Esophagus muscularis mucosa (tissue), 4 donors: ENCODE results near the gene ENOX1. TPM values are rescaled to one million over a fixed set of nuclear protein-coding genes. Genes with fewer than 3 reads are reported as not detected.

Experiments
- DNase-seq: peaks from one replicate; pipeline ENCODE4 v3.0.0-alpha.2; 2017; ENCODE audit errors: extremely low spot score
- H3K27ac ChIP-seq, 4 donors: fragments of 200-600 bp; sonication (generic); replicated peaks in 1 of 4; 1 replicate in 3 of 4; 2 replicates in 1 of 4; pipeline ENCODE4 v1.5.1; 2016 to 2019; ENCODE audit warnings: mild to moderate bottlenecking in 1 of 4
- H3K27me3 ChIP-seq, 4 donors: fragments of 200-600 bp; sonication (generic); one replicate each; pipeline versions ENCODE4 v1.5.1 to v1.6.0; 2016 to 2019
- H3K36me3 ChIP-seq, 4 donors: fragments of 200-600 bp; sonication (generic); one replicate each; pipeline ENCODE4 v1.5.1; 2016 to 2019
- H3K4me1 ChIP-seq, 4 donors: fragments of 200-600 bp; sonication (generic); one replicate each; pipeline ENCODE4 v1.5.1; 2016 to 2019
- H3K4me3 ChIP-seq, 4 donors: fragments of 200-600 bp; sonication (generic); 1 replicate in 2 of 4; 2 replicates in 2 of 4; pipeline ENCODE4 v1.5.1; 2016 to 2019; ENCODE audit warnings: mild to moderate bottlenecking in 4 of 4, moderate library complexity in 1 of 4
- H3K9me3 ChIP-seq, 4 donors: fragments of 200-600 bp; sonication (generic); 1 replicate in 3 of 4; 2 replicates in 1 of 4; pipeline ENCODE4 v1.5.1; 2016 to 2019
- EP300 ChIP-seq: sonication (generic); formaldehyde crosslinking; IDR thresholded peaks from one replicate; pipeline ENCODE4 v1.6.1; 2017; ENCODE audit warnings: antibody characterized with exemption
- POLR2A ChIP-seq: fragments of 450-650 bp; IDR thresholded peaks from one replicate; pipeline ENCODE4 v1.6.1; 2017; ENCODE audit warnings: antibody characterized with exemption, moderate library complexity, mild to moderate bottlenecking, low read depth
- POLR2AphosphoS5 ChIP-seq, 2 donors: sonication (generic); formaldehyde crosslinking; IDR thresholded peaks; one replicate each; pipeline ENCODE4 v1.6.1; 2017; ENCODE audit warnings: antibody characterized with exemption in 2 of 2
- WGBS: methylation state at CpG from one replicate; pipeline ENCODE4 v1.1.5; 2018; 5-methylcytosine and 5-hydroxymethylcytosine counted together
- intact Hi-C: fragments of 100-400 bp; cut with DNase I; formaldehyde crosslinking; loops from one replicate; pipeline ENCODE4 v1.15.1; 2023
- total RNA-seq, 4 donors: library from RNA; depleted of rRNA; stranded (reverse); fragments of >200 nt; gene quantifications; one replicate each; pipeline versions ENCODE4 v1.1.0 to v1.2.1, GENCODE V29; 2016
- TF ChIP-seq, protein P1 (sequence below), 3 experiments: fragments of 200-600 bp in 2 of 3; fragments of 450-650 bp in 1 of 3; sonication (generic) in 2 of 3; IDR thresholded peaks; one replicate each; pipeline ENCODE4 v1.5.1; 2017 to 2019; ENCODE audit warnings: antibody characterized with exemption in 3 of 3, mild to moderate bottlenecking in 2 of 3, moderate library complexity in 1 of 3

Gene ENOX1
- total RNA-seq, 4 donors from 2014 or later = 9.3 to 14.1 (median 12.4) TPM

DNA sequence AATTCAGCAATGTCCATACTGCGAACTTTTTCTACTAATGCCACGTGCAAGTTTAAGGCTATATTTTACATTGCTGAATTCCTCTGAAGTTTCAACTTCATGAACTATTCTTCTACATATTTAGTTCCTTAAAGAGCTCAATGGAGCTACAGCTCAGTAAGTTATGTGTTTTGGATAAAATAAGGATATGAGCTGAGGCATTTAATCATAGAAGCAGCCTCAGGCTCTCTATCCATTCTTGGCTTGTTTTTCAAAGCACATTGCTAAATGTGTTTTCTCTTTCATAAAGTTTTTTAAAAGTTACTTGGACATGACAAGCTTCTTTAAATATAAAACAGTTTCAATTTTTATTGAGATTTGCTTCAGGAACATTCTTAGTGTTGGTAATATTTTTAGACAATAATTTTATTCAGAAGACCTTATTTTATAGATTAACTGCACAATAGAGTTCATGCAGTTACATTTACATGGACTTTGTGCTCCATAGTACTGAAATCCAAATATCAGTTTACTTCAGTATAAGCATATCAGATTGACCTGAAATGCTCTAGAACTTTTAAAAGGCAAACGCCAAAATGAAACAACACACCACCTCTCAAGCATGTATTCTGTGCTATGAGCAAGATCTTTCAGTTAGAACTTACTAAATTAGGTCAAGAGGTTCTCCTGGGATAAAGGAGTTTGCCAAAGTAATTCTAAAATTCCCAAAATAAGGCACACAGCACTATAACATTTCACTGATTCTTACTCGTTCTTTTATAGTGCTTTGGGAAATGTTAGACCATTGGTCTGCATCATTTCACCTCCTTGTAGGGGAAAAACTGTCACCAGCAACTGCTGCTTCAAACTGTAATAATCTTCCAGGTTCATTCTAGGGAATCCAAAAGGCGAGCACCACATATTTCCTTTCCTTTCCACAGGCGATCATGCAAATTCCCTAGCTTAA is 275.5 kb downstream of the ENOX1 start:
- no peak for DNase-seq
- intact Hi-C loops = loop anchor here (5.0 kb wide), 1 partner anchor 34 kb away; no protein-coding TSS in a partner anchor
- TF ChIP-seq POLR2AphosphoS5 (IDR thresholded peaks at IDR 0.05) (peak; percentile 40 to 59), POLR2A (no peak)
- Histone ChIP-seq H3K27ac (peak overlapping the region; percentile 75 to 78 (median 78)), H3K4me3 (no peak overlapping the region), H3K9me3 (no peaks in the 10 kb centered on the region), H3K36me3 (no peaks in the 10 kb centered on the region), H3K4me1 (peaks cover 14 to 49% (median 40%) of the 10 kb centered on the region in 4 donors), H3K27me3 (no peaks in the 10 kb centered on the region)
- 49% methylated on average over 6 of the region's 6 CpGs for WGBS

DNA sequence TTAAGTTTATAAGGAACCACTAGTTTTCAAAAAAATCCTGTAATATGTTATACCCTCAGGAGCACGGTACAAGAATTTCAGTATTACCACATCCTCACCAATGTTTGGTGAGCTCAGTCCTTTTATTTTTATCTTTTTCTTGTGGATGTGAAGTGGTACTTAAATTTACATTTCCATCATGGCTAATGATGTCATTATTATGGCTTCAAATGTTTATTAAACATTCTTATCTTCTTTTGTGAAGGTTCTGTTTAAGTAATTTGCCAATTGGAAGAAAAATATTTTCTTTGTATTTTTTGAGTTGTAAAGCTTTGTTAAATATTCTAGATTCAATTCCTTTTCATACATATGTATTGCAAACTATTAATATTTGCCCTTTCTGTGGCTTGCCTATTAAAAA is 291.0 kb downstream of the ENOX1 start:
- TF ChIP-seq POLR2AphosphoS5 (IDR thresholded peaks at IDR 0.05) = no peak
- H3K4me1 ChIP-seq = no peaks in the 10 kb centered on the region
- no peak for DNase-seq
- 94% methylated on average over 1 of the region's 1 CpG for whole genome bisulfite sequencing
- H3K27me3 ChIP-seq = no peaks in the 10 kb centered on the region
- no peak overlapping the region for H3K4me3 ChIP-seq
- intact Hi-C loops = no loop called here
- no peak overlapping the region for H3K27ac ChIP-seq
- peaks cover 0 to 13% (median 8%) of the 10 kb centered on the region in 4 donors for H3K9me3 ChIP-seq
- no peaks in the 10 kb centered on the region for H3K36me3 ChIP-seq

DNA sequence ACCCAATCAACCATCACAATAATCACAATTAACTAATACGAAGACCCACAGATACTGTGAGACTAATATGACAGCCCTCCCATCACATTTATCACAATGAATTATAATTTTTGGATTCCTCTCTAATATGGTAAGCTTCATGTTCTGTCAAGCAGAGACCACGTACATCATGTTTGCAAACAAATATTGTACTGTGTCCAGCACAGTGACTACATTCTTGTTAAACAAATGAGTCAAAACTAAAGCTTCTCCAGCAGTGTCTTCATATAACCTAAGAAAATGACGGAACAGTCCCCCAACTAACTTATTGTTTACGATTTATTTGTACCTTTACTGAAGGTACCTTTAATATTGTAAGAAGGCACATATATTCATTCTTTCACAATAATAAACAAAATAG is 292.6 kb downstream of the ENOX1 start:
- TF ChIP-seq EP300 (no peak), POLR2AphosphoS5 (IDR thresholded peaks at IDR 0.05) (no peak), POLR2A (no peak)
- TF ChIP-seq, protein P1, sequence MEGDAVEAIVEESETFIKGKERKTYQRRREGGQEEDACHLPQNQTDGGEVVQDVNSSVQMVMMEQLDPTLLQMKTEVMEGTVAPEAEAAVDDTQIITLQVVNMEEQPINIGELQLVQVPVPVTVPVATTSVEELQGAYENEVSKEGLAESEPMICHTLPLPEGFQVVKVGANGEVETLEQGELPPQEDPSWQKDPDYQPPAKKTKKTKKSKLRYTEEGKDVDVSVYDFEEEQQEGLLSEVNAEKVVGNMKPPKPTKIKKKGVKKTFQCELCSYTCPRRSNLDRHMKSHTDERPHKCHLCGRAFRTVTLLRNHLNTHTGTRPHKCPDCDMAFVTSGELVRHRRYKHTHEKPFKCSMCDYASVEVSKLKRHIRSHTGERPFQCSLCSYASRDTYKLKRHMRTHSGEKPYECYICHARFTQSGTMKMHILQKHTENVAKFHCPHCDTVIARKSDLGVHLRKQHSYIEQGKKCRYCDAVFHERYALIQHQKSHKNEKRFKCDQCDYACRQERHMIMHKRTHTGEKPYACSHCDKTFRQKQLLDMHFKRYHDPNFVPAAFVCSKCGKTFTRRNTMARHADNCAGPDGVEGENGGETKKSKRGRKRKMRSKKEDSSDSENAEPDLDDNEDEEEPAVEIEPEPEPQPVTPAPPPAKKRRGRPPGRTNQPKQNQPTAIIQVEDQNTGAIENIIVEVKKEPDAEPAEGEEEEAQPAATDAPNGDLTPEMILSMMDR (IDR thresholded peaks at IDR 0.05) = no peak
- H3K27me3 ChIP-seq = no peaks in the 10 kb centered on the region
- no peaks in the 10 kb centered on the region for H3K4me1 ChIP-seq
- H3K36me3 ChIP-seq = no peaks in the 10 kb centered on the region
- 87% methylated on average over 4 of the region's 4 CpGs for WGBS
- H3K4me3 ChIP-seq = no peak overlapping the region
- H3K9me3 ChIP-seq = peaks cover 0 to 2% (median under 1%) of the 10 kb centered on the region in 4 donors
- DNase-seq = no peak
- no peak overlapping the region for H3K27ac ChIP-seq
- intact Hi-C loops = no loop called here

DNA sequence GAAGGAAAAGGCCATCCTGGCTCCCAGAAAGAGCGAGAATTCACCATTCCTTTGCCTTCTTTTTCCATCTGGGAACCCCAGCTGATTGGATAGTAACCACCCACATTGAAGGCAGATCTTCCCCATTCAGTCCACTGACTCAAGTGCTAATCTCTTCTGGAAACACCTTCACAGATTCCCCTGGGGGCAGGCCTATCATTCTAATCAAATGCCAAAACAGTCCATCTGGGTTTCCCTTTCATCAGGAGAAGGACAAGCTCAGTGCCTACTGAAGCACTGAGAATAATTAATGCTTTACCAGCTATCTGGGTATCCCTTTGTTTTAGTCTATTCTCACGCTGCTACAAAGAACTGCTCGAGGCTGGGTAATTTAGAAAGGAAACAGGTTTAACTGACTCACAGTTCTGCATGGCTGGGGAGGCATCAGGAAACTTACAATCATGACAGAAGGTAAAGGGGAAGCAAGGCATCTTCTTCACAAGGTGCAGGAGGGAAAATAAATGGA is 293.2 kb downstream of the ENOX1 start:
- intact Hi-C loops = no loop called here
- Histone ChIP-seq H3K36me3 (no peaks in the 10 kb centered on the region), H3K4me3 (no peak overlapping the region), H3K4me1 (no peaks in the 10 kb centered on the region), H3K27ac (no peak overlapping the region), H3K9me3 (no peaks in the 10 kb centered on the region), H3K27me3 (no peaks in the 10 kb centered on the region)
- TF ChIP-seq POLR2A (no peak), POLR2AphosphoS5 (IDR thresholded peaks at IDR 0.05) (no peak), EP300 (no peak)
- TF ChIP-seq, protein P1 (IDR thresholded peaks at IDR 0.05) = no peak
- 94% methylated on average over 3 of the region's 3 CpGs for WGBS
- DNase-seq = no peak

DNA sequence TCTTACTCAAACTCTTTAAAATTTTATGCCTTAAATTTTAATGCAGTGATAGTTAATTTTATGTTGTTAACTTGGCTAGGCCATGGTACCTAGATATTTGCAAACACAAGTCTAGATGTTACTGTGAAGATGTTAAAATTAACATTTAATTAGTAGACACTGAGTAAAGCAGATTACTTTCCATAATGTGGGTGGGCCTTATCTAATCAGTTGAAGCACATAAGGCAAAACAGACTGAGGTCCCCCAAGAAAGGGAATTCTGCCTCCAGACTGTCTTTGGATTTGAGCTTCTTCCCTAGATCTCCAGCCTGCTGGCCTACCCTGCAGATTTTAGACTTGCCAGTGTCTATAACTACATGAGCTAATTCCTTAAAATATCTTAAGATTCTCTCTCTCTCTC is 294.0 kb downstream of the ENOX1 start:
- H3K4me1 ChIP-seq = peaks cover 0 to 2% (median 1%) of the 10 kb centered on the region in 4 donors
- no peaks in the 10 kb centered on the region for H3K36me3 ChIP-seq
- H3K9me3 ChIP-seq = no peaks in the 10 kb centered on the region
- no peak for DNase-seq
- no peak overlapping the region for H3K27ac ChIP-seq
- TF ChIP-seq POLR2A (no peak), POLR2AphosphoS5 (IDR thresholded peaks at IDR 0.05) (no peak), EP300 (no peak)
- TF ChIP-seq, protein P1 (IDR thresholded peaks at IDR 0.05) = no peak
- intact Hi-C loops = no loop called here
- H3K27me3 ChIP-seq = no peaks in the 10 kb centered on the region
- no peak overlapping the region for H3K4me3 ChIP-seq
